GM18507 (cell line): Measurements from ENCODE around the gene STOML1.

Experiments used
- DNase-seq: peaks from one replicate; pipeline ENCODE4 v3.0.0; 2011; ENCODE audit warnings: low read depth; ENCODE audit not compliant: insufficient read length; ENCODE audit errors: extremely low spot score
- FAIRE-seq: peaks from 2 replicates; lab custom pipeline; 2011; peaks lifted over from hg19 to GRCh38; lab: Jason Lieb, UNC

STOML1 gene, protein sequence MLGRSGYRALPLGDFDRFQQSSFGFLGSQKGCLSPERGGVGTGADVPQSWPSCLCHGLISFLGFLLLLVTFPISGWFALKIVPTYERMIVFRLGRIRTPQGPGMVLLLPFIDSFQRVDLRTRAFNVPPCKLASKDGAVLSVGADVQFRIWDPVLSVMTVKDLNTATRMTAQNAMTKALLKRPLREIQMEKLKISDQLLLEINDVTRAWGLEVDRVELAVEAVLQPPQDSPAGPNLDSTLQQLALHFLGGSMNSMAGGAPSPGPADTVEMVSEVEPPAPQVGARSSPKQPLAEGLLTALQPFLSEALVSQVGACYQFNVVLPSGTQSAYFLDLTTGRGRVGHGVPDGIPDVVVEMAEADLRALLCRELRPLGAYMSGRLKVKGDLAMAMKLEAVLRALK

DNA sequence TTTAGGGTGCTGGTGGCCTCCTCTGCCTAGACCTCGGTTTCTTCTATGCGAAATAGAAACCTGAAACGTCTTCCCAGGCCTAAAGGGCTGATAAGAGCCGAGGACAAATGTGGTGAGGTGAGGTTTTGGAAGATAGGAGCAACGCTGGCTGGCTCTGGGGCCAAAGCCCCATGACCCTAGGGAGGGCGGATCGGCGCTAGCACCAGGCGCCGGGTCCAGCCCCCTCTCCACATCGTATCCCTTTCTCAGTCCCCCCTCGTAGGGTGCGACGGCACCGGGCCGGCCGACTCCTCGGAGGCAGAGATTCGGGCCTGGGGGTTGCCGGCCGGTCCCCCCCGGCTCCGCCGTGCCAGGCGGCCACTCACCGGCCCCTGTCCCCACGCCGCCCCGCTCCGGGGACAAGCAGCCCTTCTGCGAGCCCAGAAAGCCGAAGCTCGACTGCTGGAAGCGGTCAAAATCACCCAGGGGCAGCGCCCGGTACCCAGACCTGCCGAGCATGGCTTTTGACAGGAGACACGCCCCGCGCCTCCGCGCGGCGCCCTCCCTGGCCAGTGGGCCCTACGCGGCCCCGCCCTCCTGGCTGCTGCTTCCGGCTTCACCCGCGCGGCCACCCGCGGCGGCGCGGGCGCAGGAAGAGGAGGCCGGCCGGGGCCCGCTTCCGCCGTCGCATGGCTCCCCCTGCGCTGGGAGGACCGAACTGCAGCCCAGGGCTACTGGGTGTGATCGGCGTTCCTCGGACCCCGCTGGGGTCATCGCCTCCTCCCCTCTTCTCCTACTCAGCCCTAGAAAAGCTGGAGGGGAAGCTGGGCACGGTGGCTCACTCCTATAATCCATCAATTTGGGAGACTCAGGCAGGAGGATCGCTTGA, at the start of gene STOML1:
Gene STOML1 (minus strand): TSS at position 570 of the 868 bp plus-strand sequence. CDS start 72 bp downstream, at position 498.
- peak; percentile 89 for FAIRE-seq

DNA sequence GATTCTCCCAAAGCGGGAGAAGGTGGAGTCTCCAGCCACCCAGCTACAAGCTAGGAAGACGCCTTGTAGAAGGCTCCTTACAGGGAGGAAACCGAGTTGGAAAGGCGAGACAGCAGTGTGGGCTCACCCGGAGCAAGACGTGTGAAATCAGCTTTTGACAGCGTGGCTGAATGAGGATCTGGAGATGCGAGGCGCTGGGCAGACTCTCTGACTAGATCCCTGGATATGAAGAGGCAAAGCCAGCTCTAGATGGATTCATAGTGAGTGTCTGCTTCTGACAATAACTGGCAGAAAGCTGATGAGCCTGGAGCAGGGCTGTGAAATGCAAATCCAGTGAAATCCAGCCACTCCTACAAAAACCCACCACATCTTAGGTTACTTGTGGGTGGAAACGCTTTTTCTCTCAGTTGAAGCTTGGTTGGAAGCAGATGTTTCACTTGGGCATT, 49.2 kb upstream of the STOML1 start:
- FAIRE-seq = no peak
- no peak for DNase-seq

More for the DNA sequence above, at the start of gene STOML1:
- DNase-seq = peak; percentile 97

DNA sequence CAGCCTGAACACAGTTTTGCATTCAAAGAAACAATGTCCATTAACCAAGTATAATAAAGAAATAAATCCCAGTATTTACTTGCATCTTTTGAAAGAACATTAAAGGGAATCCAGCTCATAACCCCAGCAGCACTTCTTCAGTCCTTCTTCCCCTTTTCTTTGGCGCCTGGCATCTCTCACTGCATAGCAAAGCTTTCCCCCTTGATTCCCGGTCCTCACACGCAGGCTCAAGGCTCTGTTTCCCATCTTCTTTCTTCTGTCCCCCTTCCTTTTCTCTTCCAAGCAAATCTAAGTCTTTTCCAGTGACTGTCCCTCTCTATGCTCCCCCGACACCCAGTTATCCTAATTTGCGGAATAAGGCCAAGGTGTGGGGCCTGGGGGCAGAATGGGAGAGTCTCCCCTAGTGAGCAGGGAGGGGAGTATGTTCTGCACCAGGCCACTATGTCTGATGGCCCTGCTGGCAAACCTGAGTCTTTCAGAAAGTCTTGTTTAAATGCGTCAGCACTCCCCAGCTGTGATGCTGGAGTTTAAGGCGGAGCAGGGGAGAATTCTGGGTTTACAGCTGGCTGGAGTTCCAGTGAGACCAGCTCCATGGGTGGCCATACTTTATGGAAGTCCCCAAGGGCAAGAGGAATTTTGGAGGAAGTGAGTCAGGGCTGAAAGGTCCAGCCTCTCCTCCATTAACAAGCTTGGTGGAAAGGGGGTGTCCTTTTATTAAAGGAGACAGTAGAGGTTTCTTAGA, 48.2 kb upstream of the STOML1 start:
- DNase-seq (no peak), FAIRE-seq (no peak)

DNA sequence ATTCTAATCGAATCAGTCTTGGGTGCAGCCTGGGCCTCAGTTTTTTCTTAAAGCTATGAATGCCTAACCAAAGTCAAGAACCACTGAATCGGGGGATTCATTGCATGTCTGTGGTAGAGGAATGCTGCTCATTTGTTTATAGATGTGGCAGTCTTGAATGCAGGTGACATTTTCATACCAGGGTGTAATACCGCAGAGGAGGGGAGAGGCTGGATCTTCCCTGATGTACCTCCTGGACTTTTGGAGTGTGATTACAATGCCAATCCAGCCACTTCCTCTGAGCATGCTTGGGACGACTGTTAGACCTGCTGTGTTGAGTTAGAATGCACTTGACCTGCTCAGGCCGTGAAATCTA, 47.5 kb upstream of the STOML1 start:
- DNase-seq (no peak), FAIRE-seq (no peak)

DNA sequence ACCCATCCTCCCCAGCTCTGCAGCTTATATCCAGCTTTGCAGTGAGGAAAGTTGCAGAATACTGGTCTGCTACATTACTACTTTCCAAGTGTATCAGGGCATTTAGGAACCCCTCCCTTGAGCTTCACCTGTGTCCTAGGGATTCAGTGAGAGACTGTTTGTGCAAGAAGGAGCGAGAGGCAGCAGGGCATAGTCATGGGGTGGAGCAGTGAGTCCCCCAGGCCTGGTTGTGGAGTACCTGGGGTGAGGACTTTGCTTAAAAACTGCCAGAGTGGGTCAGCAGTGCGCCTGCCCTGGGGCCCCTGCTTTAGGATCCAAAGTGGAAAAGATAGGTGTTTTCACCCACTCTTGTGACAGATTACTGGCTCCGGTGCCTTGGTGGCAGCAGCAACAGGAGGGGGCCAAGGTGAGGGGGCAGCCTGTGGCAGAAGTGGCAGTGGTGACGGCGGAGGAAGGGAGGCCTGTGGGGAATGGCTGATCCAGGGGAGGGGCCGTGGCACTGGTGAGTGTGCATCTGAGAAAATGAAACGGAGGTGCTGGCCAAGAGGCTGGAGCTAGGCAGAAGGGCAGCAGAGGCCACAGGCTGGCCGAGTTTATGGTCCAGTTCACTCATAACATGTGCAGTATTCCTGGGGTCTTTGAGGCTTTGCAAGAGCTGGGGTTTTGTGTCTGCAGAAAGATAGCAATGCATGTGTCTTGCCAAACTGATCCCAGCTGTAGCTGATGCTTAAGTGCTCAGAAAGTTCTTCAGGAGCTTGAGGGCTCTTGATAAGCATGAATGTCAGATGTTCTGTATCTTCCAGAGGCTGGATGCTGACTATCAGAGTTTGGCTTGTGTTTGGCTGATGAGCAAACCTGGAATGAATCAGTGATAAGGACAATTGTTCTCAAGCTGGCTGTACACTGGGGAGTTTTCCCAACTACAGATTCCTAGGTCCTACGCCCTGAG, 46.9 kb upstream of the STOML1 start:
- no peak for DNase-seq

DNA sequence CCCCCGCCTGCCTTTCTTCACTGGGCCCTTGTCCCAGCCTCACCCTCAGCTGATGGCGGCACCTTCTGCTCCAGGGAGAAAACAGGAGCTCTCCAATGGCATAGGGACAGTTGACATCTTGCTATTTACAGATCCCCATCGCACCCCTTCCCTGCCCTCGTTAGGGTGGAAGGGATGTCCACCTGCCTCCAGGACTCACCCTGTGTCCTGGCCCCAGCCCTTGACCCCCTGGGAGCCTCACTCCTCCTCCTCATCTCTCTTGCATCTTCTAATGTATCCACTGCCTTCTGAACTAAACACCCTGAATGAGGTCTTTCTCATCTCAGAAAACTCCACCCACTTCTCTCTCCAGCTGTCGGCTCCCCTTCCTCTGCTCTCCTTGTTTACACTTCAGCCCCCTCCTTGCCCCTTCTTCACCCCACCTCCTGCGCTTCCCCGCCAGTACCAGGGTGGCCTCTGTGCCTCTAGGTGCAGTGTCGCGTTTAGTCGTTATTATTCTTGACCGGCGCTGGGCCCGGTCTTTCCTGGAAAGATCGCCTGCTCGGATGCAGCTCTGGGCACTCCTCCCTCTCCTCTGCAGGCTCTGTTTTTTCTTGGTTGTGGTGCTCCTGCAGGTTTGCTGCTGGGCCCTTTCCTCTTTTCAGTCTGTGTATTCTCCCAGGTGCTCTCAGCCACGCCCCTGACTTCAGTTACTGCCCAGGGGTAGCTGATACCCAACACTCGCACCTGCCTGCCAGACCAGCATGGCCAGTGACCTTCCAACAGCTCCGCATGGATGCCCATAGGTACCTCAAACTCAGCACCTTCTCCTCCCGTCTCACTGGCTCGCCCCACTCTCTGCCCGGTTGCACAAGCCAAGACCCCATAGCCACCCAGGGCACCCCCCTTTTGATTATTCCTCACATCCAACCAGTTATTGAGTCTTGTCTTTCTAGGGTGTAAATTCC, 45.3 kb upstream of the STOML1 start:
- DNase-seq (no peak), FAIRE-seq (no peak)

More for the DNA sequence above, 46.9 kb upstream of the STOML1 start:
- no peak for FAIRE-seq

DNA sequence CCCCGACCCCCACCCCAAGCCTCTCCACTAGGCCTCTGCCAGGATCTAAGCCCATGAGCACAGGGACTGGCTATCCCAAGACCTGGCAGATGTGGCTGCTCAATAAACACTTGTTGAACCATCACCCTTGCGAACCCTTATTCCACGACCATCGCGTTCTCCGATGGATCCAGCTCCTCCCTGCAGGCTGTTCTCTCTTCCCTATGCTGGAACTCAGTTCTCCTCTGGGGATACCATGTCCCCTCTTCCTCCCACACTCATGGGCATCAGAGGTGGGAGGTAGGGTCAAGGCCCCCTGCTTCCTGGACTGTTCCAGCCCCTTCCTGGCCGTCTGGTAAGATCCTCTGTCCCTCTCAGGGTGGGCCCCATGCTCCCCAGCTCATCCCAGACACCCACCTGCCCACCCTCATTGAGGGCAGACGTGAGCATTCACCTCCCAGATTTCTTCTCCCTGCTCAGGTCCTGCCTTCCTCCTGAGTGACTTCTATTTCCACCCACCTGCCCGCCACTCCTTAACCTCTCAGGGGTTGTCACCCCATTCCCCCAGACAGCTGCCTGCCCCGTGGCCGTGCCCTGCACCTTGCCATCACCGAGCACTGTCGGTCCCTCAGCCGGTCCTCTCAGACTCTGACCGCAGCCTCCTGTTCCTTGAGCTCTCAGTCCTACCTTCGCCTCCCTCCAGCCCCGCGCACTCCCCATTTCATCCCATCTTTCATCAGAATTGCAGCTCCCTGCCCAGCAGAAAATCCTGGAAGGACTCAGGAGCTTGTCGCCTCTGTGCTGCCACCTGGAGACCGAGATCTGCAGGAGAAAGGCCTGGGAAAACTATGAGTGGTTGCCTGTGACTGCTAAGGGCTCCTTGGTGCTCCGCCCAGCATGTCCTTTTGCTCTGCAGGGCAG, 44.4 kb upstream of the STOML1 start:
- no peak for DNase-seq
- no peak for FAIRE-seq

DNA sequence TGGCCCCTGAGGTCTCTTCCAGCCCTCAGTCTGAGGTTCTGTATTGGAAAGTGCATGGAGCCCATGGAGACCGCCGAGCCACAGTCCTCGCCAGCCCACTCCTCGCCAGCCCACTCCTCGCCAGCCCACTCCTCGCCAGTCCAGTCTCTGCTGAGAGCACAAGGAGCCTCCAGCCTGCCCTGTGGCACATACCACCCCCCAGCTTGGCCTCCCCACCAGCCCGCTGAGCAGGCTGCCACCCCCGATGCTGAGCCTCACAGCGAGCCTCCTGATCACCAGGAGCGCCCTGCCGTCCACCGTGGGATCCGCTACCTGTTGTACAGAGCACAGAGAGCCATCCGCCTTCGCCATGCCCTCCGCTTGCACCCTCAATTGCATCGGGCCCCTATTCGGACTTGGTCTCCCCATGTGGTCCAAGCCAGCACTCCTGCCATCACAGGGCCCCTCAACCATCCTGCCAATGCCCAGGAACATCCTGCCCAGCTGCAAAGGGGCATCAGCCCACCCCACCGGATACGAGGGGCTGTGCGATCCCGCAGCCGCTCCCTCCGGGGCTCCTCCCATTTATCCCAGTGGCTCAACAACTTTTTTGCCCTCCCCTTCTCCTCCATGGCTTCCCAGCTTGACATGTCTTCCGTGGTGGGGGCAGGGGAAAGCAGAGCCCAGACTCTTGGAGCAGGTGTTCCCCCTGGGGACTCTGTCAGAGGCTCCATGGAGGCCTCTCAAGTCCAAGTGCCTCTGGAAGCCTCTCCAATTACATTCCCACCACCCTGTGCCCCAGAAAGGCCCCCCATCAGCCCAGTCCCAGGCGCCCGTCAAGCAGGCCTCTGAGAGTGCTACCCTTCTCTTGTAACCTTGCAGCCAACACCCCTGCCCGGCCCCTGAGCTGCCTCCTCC, 43.3 kb upstream of the STOML1 start:
- DNase-seq (no peak), FAIRE-seq (no peak)

DNA sequence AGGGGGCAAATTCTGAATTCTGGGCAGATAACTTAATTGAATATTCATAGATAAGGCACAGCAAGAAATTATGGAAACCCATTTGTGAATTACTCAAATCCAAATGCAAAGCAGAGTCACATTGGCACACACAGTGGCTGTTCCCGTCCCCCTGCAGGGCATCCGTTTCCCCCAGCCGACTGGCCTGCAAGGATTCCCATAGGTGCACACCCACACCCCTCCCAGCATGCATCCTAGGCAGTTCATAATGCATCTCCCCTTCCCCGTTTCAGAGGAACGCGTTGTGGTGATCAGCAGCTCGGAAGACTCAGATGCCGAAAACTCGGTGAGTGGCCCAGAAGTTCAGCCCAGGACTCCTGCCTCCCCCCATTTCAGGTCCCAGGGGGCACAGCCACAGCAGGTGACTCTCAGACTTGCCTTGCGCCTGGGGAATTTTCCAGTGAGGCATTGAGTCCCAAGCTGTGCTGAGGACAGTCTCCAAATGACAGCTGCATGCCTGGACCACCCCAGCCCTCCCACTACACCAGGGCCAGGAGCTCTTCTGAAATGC, 42.2 kb upstream of the STOML1 start:
- FAIRE-seq = no peak
- DNase-seq = no peak

DNA sequence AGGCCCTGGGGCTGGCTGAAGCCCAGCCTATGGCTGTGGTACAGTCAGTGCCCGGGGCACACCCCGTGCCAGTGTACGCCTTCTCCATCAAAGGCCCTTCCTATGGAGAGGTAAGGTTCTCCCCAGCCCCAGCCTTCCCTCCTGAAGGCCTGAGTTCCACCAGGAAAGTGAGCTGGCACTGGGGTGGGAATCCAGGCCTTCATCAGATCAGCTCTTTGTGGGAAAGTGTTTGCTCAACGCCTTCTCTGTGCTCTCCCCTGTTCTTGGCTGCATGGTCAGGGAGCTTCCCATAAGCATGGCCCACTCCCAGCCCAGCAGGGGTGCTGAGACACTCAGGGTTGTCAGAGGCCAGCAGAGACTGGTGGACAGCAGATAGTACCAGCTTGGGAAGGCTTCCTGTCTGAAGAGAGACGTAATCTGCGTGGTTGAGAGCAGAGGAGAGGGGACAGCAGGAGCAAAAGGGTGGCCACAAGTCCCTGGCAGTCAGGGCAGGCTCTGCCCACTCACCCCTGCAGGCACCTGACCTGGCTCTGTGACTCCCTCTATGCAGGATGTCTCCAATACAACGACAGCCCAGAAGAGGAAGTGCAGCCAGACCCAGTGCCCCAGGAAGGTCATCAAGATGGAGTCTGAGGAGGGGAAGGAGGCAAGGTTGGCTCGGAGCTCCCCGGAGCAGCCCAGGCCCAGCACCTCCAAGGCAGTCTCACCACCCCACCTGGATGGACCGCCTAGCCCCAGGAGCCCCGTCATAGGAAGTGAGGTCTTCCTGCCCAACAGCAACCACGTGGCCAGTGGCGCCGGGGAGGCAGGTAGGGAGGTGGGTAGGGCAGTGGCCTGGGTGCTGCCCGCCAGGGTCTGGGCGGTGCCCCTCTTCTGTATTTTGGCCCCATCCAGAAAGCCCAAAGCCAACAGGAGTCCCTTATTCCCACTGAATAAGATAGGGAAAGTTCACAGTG, 40.8 kb upstream of the STOML1 start:
- FAIRE-seq (no peak), DNase-seq (no peak)

DNA sequence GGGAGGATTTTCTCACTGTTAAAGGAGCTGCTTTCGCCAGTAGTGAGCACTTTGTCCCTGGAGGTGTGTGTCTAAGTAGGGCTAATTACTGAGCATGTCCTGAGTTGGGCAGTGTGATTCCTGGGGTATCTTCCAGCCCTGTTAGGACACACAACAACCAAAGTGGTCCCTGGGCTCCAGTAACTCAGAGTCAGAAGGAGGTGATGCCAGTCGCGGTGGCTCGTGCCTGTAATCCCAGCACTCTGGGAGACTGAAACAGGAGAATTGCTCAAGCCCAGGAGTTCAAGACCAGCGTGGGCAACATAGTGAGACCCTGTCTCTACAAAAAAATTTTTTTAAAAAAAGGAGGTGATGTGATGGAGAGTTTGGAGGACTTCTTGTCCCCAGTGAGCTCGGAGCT, 40.0 kb upstream of the STOML1 start:
- FAIRE-seq = no peak
- no peak for DNase-seq

DNA sequence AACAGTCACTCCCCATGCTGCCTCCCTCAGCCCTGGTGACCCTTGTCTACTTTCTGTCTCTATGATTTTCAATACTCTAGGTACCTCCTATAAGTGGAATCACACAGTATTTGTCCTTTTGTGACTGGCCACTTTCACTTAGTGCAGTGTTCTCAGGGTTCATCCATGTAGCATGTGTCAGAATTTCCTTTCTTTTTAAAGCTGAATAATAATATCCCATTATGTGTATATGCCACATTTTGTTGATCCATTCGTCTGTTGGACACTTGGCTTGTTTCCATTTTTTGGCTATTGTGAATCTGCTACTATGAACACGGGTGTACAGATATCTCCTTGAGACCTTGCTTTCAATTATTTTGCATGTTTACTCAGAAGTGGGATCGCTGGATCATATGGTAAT, 36.6 kb upstream of the STOML1 start:
- FAIRE-seq = no peak

DNA sequence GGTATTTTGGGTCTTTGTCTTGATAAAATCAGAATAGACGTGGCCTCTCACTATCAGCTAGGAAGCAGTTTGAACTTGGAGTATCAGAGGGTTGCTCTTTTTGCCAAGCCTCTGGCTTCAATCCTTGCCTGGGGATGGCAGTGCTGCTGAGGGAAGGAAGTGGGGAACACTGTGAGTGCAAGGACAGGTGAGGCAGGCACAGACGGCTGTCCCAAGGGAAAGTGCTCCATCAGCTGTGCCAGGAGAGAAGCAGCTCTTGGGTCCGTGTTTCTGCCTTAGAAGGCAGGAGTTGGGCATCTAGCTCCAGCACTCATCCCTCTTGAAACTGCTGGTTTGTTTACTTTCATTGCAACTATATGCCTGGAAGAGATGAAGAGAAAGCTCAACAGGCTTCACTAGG, 35.6 kb upstream of the STOML1 start:
- DNase-seq (no peak), FAIRE-seq (no peak)

More for the DNA sequence above, 36.6 kb upstream of the STOML1 start:
- DNase-seq = no peak

DNA sequence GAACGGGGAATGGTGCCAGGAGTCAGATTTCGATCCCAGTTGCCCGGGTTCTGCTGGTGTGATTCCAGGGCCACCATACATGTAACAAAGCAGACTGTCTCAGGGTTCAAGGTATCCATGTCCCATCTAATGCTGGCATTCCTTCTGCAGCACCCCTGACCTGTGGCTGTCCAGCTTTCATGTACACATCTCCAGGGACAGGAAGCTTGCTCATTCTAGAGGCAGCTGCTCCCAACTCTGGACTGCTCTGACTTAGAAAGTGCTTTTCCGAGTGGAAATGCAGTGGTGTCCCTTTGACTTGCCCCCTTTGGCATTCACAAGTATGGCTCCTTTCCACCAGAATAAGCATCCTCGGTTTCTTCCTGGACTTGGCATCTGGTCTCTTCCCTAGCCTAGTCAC, 33.3 kb upstream of the STOML1 start:
- DNase-seq = no peak

DNA sequence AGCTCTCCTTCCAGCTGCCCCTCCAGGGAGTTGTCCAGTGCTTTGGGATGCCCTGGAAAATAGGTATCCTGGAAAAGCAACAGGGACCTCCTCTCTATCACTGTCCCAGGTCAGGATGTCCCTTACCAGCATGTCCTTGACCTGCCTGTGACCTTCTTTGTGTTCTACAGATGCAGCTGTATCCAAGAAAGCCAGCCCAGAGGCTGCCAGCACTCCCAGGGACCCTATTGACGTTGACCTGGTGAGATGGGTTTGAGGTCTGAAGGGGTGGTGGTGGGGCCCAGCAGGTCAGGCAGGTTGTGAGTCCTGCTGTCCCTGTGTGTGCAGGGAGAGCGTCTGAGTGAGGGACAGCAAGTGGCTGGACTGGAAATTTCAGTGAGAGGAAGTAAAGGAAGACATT, 32.6 kb upstream of the STOML1 start:
- FAIRE-seq = no peak
- no peak for DNase-seq

More for the DNA sequence above, 33.3 kb upstream of the STOML1 start:
- FAIRE-seq = no peak
